DMS53 treated with DMSO at 0.1 percent for 48 hours (cell line): Measurements from ENCODE around the gene GATC.
"Not testable (repeated sequence)": the region's sequence is repeated elsewhere in the genome, so short reads cannot be mapped to it uniquely, and the experiment has no call there.

Source experiments
- DNase-seq: peaks from one replicate; lab custom pipeline; 2025; ENCODE audit not compliant: unreplicated experiment; lab: John Stamatoyannopoulos, UW

Gene GATC

DNA sequence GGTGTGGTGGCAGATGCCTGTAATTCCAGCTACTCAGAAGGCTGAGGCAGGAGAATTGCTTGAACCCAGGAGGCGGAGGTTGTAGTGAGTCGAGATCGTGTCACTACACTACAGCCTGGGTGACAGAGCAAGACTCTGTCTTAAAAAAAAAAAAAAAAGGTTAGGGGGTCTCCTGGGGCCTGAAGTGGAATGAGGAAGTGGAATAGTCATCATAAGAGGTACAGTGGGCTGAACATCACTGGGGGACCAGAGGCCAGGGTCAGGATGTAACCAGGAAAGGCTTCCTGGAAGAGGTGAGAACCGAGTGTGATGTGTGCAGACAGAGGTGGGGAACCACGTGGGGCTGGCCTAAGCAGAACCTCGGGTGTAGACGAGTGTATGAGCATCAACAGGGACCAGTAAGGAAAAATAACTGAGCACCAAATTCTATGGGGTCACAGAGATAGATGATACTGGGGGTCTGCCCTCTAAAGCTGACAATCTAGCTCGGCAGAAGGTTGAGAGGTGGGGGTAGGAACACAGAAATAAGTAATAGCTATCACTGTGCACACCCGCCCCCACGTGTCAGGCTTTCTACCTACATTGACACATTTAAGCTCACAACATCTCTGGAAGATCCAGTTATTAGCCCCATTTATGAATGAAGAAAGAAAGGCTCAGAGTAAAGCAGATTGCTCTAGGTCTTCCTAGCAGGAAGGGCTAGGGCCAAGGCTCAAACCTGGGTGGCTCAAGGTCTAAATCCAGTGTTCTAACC lies 13.3 kb upstream of the GATC start:
- no peak for DNase-seq

DNA sequence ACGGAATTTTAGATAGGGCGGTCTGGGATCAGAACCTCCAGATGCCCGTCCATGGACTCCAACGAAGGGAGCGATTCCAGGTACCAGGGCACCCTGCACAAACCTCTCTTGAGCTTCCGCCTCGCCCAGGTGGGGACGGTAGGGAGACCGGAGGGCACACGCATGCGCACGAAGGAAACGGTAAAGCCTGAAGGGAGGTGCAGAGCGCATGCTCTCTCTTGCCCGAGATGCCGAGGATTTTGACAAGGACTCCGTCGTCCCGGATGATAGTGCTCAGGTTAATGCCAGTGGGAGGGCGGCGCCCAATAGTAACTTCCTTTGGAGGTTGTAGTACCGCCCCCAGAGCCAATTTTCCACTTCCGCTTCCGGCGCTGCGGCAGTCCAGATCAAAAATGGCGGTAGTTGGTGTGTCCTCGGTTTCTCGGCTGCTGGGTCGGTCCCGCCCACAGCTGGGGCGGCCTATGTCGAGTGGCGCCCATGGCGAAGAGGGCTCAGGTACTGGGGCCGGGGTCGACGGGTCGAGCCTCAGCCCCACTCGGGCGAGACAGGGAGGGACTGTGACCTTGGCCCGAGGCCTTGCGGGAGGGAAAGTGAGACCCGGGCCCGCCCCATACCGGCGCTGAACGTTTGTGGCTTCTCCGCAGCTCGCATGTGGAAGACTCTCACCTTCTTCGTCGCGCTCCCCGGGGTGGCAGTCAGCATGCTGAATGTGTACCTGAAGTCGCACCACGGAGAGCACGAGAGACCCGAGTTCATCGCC lies 8.3 kb upstream of the GATC start, which contains the start of gene COX6A1:
Gene COX6A1 (plus strand): TSS at position 379 of the 760 bp plus-strand sequence. CDS start 14 bp downstream, at position 393.
- DNase-seq: peak; percentile 100

- peak; percentile 52 for DNase-seq
Observed at GRCh38 chr12:120438495-120439198, 7.6 kb upstream of the GATC start.

- DNase-seq: peak; percentile 47
Observed at GRCh38 chr12:120439646-120440247, 6.5 kb upstream of the GATC start.

GRCh38 chr12:120444676-120445075 lies 1.6 kb upstream of the GATC start:
- DNase-seq: no peak

DNA sequence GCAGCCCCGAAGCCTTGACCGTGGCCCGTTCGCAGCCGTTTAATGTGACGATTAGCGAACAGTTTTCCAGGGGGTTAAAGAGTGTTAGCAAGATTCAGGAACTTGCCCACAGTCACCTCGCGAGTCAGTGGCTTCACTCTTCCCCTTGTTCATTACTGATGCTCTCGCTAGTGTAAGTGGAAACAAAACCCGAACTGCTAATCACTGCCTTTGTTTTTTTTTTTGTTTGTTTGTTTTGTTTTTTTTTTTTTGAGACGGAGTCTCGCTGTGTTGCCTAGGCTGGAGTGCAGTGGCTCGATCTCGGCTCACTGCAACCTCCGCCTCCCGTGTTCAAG lies 567 bp downstream of the GATC start:
- DNase-seq: peak; percentile 69

DNA sequence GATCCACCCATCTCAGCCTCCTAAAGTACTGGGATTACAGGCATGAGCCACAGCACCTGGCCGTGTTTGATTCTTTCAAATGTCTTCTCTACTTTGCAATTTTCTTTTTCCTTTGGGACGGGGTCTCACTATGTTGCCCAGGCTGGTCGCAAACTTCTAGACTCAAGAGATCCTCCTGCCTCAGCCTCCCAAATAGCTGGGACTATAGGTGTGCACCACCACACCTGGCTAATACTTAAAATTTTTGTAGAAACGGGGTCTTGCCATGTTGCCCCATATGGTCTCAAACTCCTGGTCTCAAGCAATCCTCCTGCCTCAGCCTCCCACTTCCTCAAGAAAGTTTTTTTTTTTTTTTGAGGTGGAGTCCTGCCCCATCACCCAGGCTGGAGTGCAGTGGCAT lies 1.7 kb downstream of the GATC start:
- no peak for DNase-seq

GRCh38 chr12:120452524-120452923 lies 6.3 kb downstream of the GATC start:
- not testable (repeated sequence) for DNase-seq

DNA sequence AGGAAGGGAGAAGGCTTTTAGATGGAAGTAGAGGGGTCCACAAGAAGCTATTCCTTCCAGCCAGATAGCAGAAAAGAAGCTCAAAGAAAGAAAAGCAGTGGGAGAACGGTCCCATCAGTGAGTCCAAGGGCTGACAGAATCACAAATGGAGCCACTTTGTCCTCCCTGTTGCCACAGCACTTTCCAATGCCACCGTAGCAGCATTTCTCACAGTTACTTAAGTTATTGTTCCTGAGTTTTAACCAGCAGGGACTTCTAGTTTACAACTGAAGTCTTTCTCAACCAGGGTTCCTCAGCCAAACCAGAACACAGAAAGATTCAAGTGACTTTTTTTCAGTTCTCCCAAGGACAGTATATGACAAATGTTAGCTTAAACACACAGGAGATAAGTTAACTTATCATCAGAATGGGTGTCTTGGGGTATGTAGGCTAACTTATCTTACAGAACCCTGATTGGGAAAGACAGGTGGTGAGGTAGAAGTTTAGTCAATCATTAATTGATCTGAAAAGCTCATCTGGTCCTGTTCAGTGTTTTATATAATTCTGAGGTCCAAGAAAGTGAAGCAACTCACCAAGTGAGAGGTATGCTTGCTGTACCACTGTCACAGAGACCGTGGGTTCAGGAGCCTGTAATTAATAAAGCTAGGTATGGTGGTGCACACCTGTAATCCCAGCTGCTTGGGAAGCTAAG lies 7.0 kb downstream of the GATC start:
- no peak for DNase-seq

GRCh38 chr12:120453977-120454376 lies 7.7 kb downstream of the GATC start:
- DNase-seq: peak; percentile 31

GRCh38 chr12:120455302-120455701 lies 9.1 kb downstream of the GATC start:
- no peak for DNase-seq

GRCh38 chr12:120457133-120457532 lies 10.9 kb downstream of the GATC start:
- DNase-seq: no peak

- DNase-seq: no peak
Observed at GRCh38 chr12:120460157-120460556, 13.9 kb downstream of the GATC start.

DNA sequence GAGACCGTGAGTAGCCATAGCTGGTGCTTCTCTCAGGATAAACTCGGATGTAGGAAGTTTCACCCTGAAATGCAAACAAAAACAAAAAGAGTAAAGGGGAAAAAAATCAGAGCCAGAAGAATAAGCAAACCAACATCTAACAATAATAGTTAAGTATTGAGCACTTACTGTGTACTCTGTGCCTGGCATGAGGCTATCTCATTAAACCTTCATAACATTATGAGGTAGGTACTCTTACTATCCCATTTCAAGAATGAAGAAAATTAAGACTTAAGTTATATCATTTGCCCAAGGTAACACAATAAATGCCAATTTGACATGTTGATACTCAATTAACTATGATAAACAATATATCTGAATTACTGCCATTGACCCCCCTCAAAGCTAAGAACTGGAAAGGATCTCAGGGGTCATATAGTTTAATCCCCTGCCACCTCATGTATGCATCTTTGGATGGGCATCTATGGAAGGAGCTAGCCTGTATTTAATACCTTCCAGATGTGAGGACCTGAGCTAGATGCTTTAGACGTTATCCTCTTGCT lies 15.9 kb downstream of the GATC start:
- no peak for DNase-seq

- no peak for DNase-seq
Observed at GRCh38 chr12:120463712-120464111, 17.5 kb downstream of the GATC start.

- no peak for DNase-seq
Observed at GRCh38 chr12:120465756-120466155, 19.5 kb downstream of the GATC start.

GRCh38 chr12:120466560-120467315 lies 20.5 kb downstream of the GATC start:
- no peak for DNase-seq

DNA sequence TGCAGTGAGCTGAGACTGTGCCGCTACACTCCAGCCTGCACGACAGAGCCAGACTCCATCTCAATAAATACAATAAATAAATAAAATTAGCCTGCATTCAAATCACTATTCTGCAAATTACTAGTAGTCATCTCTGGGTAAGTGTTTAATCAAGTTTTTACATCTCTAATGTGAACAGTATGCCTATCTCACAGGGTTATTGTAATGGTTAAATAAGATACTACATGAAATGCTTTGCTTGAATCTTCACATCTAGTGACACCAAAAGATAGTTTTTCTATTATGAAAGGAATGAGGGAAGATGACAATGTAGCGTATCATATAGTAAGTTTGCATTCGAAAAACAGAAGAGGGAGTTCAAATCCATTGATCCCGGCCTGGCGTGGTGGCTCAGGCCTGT lies 21.2 kb downstream of the GATC start:
- DNase-seq: no peak

GRCh38 chr12:120468325-120468820 lies 22.1 kb downstream of the GATC start:
- DNase-seq: peak; percentile 52
